ENCODE results near the gene TANGO2. TPM values are rescaled to one million over a fixed set of nuclear protein-coding genes. Genes with fewer than 3 reads are reported as not detected.

The TANGO2 gene
- total and polyA plus RNA-seq, 2 of the 8 experiments (the other 6 are each of a cell fraction or from before 2014, with no cell fraction given) = 10.1 to 18.4 TPM

- peaks cover 11 to 13% of the 10 kb centered on the region in 2 experiments for H3K79me2 ChIP-seq (ENCODE audit: control insufficient read depth in 1 of 2, insufficient read depth in 2 of 2, low read length in 2 of 2)
- no peak overlapping the region for H2BK5ac ChIP-seq (ENCODE audit: low read depth, low read length)
- H3K36me3 ChIP-seq (ENCODE audit: control insufficient read depth in 2 of 4, insufficient read depth in 4 of 4, low read length in 3 of 4) = 0 out of 8 replicates have a peak, but pooled peaks cover 0 to 2% (median 0%) of the 10 kb centered on the region in 4 experiments
- H2BK120ac ChIP-seq (replicated peaks; ENCODE audit: low read depth, low read length) = no peak overlapping the region
- no peak overlapping the region for H2BK12ac ChIP-seq (ENCODE audit: low read depth, low read length)
- H3K27me3 ChIP-seq (replicated peaks in 1 of 4; ENCODE audit: control insufficient read depth in 3 of 4, extremely low read depth in 1 of 4, insufficient read depth in 3 of 4, low read length in 3 of 4) = no peaks in the 10 kb centered on the region
- peaks cover 9% of the 10 kb centered on the region for H3K23me2 ChIP-seq (ENCODE audit: low read depth, low read length)
- H3K14ac ChIP-seq (ENCODE audit: insufficient read length) = no peak overlapping the region
- no peak overlapping the region for H2BK20ac ChIP-seq (ENCODE audit: low read length)
- no peak overlapping the region for H3K56ac ChIP-seq (replicated peaks; ENCODE audit: insufficient read length, low read depth, low read length)
- no peak overlapping the region for H4K91ac ChIP-seq (replicated peaks; ENCODE audit: insufficient read length, low read length)
- H3K23ac ChIP-seq (ENCODE audit: insufficient read length) = no peak overlapping the region
- no peak overlapping the region for H4K8ac ChIP-seq (ENCODE audit: extremely low read depth, insufficient read depth, low read length)
- H3K9ac ChIP-seq (replicated peaks in 1 of 4; ENCODE audit: extremely low read depth in 1 of 4, low read depth in 3 of 4, low read length in 3 of 4) = no peak overlapping the region
- no peak overlapping the region for H3K4ac ChIP-seq (replicated peaks; ENCODE audit: insufficient read length, low read depth, low read length)
- no peak overlapping the region for H3K4me3 ChIP-seq (ENCODE audit: extremely low read depth in 1 of 4, insufficient read depth in 2 of 4, low read depth in 3 of 4, low read length in 4 of 4)
- no peak overlapping the region for H4K5ac ChIP-seq (ENCODE audit: insufficient read length, low read depth, low read length)
- H2AK5ac ChIP-seq (ENCODE audit: low read depth, low read length) = no peak overlapping the region
- WGBS, 2 experiments (ENCODE audit: extremely low coverage in 1 of 2, insufficient coverage in 1 of 2, insufficient read length in 1 of 2, insufficient replicate concordance in 2 of 2, low coverage in 1 of 2, low lambda C conversion rate in 2 of 2, missing lambda C conversion rate in 1 of 2) = 80% methylated on average over 6 of the region's 6 CpGs; no CpG with 5 or more reads in 1 of the 2 experiments
- peaks cover 0 to 12% of the 10 kb centered on the region in 2 experiments for H4K20me1 ChIP-seq (replicated peaks in 1 of 2; ENCODE audit: control insufficient read depth in 1 of 2, insufficient read depth in 2 of 2, low read length in 2 of 2)
- no peaks in the 10 kb centered on the region for H3K9me3 ChIP-seq (ENCODE audit: insufficient read depth in 2 of 2, low read depth in 1 of 2, low read length in 1 of 2)
- peaks cover 0 to 10% (median 8%) of the 10 kb centered on the region in 4 experiments; a peak in 6 of 7 replicates for H3K4me1 ChIP-seq (replicated peaks in 1 of 4; ENCODE audit: control insufficient read depth in 3 of 4, insufficient read depth in 4 of 4, low read length in 3 of 4)
- no peak overlapping the region for H2AFZ ChIP-seq (ENCODE audit: low read length)
- no peak overlapping the region for H3K18ac ChIP-seq (ENCODE audit: extremely low read depth, low read length)
- TF ChIP-seq EZH2 (IDR thresholded peaks at IDR 0.05; ENCODE audit: low read depth, low read length, severe bottlenecking) = no peak
- TF ChIP-seq, protein P1, sequence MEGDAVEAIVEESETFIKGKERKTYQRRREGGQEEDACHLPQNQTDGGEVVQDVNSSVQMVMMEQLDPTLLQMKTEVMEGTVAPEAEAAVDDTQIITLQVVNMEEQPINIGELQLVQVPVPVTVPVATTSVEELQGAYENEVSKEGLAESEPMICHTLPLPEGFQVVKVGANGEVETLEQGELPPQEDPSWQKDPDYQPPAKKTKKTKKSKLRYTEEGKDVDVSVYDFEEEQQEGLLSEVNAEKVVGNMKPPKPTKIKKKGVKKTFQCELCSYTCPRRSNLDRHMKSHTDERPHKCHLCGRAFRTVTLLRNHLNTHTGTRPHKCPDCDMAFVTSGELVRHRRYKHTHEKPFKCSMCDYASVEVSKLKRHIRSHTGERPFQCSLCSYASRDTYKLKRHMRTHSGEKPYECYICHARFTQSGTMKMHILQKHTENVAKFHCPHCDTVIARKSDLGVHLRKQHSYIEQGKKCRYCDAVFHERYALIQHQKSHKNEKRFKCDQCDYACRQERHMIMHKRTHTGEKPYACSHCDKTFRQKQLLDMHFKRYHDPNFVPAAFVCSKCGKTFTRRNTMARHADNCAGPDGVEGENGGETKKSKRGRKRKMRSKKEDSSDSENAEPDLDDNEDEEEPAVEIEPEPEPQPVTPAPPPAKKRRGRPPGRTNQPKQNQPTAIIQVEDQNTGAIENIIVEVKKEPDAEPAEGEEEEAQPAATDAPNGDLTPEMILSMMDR (IDR thresholded peaks at IDR 0.05; ENCODE audit: control extremely low read depth in 1 of 3, insufficient read depth in 1 of 3, low read depth in 1 of 3, low read length in 3 of 3) = peak in 1 of 3 experiments; percentile 3; a peak in 1 of 4 replicates
- ChIA-PET CTCF (ENCODE audit: partially characterized antibody) (interaction anchor here (1.5 kb wide), 1 partner anchor 17 kb away, joined by 4 read pairs; no protein-coding TSS in a partner anchor), POLR2A (ENCODE audit: partially characterized antibody) (interaction anchor here (1.1 kb wide), 1 partner anchor 113 kb away, joined by 3 read pairs; no protein-coding TSS in a partner anchor)
- H3K79me1 ChIP-seq (ENCODE audit: low read depth, low read length) = peaks cover 7% of the 10 kb centered on the region
- no peak overlapping the region for H3K27ac ChIP-seq (ENCODE audit: low read depth, low read length)
- no peak for FAIRE-seq
- no peak for DNase-seq (ENCODE audit: low read depth in 1 of 2, low spot score in 2 of 2)
- H3K4me2 ChIP-seq (ENCODE audit: insufficient read depth in 1 of 2, low read depth in 2 of 2, low read length in 2 of 2) = no peak overlapping the region
- H2BK15ac ChIP-seq (ENCODE audit: low read length) = no peak overlapping the region
Measured at GRCh38 chr22:20076627-20077172, 55.8 kb downstream of the TANGO2 start.

Measured in H1 (cell line).